Bone marrow (tissue), 2 donors: Measurements from ENCODE around the gene LAMC1.

Experiments used
- DNase-seq, 2 donors: peaks; one replicate each; lab custom pipeline; 2025; lab: John Stamatoyannopoulos, UW

Gene LAMC1

GRCh38 chr1:183080406-183080805 is 57.2 kb downstream of the LAMC1 start:
- DNase-seq: no peak

- DNase-seq: no peak
These were observed 58.3 kb downstream of the LAMC1 start for GRCh38 chr1:183081402-183082120.

DNA sequence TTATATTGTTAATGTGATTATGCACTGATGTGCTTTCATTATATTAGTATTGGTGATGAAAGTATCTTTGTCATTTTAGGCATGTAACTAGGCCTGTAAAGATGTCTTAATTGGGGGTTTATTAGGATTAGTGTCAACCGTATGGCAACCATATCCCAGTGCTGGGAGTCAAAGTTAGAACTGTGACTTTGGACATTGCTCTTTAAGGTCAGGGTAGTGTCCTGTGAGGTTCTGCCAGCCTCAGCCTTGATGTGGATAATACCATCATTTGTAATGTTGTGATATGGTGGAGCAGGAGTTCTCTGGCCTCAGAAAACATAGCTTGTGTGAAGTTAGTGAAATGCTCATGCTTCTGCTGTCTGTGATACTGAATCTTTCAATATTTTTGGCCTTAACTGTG is 59.4 kb downstream of the LAMC1 start:
- DNase-seq: no peak

DNA sequence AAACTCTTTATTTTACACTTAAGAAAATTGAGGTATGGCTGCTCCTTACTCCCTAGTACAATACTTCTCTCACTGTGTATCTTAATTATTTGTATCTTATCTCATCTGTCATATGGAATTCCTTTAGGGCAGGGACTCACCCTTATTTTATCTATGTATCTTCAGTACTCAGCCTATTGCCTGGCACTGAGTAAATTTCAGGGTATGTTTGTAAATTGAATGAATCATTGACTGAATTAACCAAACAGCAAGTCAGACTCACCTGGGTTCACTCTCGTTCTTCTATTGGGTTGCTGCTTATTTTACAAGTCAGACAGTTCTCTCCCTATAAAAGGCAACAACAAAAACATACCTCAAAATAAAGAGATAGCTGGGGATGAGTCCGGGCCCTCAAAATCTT is 63.8 kb downstream of the LAMC1 start:
- DNase-seq: no peak

GRCh38 chr1:183089025-183089639 is 65.9 kb downstream of the LAMC1 start:
- DNase-seq: no peak

DNA sequence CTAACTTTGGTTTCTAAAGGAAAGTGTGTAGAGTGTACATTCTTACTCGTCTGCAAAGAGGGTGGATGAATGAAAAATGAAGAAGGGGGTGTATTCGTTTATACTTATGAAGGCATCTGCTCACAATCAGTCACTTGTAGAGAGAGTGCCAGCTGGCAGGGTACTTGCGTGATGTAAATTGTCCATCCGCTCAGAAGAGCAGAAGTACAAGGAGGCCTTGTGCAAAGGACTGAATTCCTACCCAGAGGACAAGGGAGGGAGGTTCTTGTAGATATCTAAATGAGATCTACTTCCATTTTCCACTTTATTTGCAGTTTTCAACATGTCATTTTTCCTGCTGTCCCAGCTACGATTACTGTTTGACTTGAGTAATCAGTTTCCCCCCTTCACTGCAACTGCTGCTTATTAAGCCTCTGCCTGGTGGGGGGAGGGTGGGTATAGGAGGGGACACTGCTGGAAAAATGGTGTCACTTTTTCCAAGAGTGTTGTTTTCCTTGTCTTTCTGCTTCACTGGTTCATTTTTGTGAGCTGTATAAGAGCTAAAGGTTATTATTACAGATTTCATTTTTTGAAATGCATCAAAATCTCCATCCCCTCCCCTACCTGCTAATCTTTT is 67.3 kb downstream of the LAMC1 start:
- no peak for DNase-seq

DNA sequence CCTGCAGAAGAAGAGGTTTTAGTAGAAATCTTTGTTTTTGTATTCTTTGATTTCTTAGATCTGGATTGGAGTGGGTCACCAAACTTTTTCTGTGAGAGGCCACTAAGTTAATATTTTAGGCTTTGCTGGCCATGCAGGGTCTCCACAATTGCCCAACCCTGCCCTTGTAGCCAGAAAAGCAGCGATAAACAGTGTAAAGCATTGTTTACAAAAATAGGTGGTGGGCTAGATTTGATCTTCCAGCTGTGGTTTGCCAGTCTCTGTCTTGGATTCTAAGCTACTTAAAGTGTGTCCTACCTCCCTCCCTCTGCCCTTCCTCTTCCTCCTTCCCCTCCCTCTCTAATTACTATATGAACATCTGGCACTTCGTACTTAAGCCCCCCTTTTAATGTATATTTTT is 68.0 kb downstream of the LAMC1 start:
- no peak for DNase-seq

- no peak for DNase-seq
These were observed 69.1 kb downstream of the LAMC1 start for GRCh38 chr1:183092350-183092749.

GRCh38 chr1:183093066-183093668 is 69.9 kb downstream of the LAMC1 start:
- no peak for DNase-seq

- DNase-seq: no peak
These were observed 70.6 kb downstream of the LAMC1 start for GRCh38 chr1:183093786-183094298.

DNA sequence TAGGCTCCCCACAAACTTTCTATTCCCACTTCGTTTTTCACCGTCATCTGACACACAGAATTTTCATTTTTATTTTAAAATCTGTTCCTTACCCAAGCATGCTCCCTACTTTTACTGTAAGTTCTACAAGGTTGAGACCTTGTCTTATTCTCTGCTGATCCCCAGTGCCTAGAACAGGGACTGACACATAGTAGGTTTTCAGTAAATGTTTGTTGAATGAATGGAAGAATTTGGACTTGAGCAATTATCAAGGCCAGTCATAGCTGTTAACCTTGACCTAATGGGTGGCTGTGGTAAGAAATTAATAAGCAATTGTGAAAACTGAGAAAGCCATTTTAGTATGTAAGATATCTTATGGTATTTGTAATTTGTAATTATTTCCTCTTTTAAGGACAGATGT is 71.1 kb downstream of the LAMC1 start:
- no peak for DNase-seq

DNA sequence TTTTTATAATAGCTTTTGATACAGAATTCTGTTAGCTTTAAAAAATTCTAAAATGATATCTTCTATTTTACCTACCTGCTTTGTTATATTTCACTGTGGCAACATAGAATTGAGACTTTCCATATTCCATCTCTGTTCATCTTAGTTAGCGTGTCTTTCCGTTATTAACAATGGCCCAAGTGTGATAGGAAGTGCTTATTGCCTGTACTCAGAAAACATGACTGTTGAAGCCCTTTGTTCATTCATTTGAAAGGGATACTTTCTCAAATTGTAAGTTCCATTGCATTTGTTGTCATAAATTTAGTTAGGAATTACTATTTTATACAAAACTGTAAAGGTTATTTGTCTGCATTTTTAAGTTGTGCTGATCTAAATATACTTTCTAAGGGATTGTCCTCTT is 73.1 kb downstream of the LAMC1 start:
- no peak for DNase-seq

- DNase-seq: no peak
These were observed 73.7 kb downstream of the LAMC1 start for GRCh38 chr1:183096894-183097293.

DNA sequence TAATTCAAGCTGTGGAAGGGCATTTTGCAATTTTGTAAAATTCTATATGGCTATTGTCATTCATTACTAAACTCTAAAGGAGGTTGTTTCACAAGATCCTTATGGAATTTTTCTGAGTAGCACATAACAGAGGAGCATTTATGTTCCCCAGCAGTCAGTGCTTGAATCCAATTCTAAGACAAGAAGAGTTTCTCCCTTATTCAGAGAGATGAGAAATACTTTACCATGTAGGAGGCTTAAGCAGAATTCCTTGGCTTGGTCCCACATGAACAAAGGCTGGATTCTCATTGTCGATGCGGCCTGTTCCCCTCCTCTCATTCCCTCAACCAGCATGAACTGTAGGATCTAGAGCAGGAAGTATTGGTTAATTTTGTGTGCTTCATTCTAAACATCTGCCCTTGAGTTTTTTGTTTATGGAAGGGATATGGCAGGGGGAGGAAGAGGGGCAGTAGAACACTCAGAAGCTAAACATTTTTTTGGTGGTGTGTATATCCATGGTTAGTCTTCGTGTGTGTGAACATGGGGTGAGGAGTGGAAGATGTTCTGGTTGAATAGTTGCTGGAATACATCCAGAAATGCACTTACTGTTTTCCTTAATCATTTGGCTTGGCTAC is 74.3 kb downstream of the LAMC1 start:
- DNase-seq: no peak

DNA sequence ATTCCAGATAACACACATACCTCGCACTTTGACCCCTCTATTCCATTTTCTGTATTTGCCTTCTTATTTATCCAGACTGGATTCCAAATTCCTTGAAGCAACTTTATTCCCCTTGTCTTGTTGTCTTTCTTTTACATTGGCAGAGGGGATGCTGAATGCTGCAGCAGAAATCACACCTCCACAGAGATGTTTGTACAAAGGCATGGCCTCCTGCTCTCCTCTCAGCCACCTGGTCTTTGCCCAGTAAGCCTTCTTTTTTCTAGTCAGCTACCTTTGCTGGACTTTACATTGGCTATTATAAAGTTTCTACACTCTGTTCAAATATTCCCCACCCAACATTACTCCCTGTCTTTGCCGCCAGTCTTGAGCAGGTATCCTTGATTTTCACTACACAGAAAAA is 75.1 kb downstream of the LAMC1 start:
- no peak for DNase-seq

DNA sequence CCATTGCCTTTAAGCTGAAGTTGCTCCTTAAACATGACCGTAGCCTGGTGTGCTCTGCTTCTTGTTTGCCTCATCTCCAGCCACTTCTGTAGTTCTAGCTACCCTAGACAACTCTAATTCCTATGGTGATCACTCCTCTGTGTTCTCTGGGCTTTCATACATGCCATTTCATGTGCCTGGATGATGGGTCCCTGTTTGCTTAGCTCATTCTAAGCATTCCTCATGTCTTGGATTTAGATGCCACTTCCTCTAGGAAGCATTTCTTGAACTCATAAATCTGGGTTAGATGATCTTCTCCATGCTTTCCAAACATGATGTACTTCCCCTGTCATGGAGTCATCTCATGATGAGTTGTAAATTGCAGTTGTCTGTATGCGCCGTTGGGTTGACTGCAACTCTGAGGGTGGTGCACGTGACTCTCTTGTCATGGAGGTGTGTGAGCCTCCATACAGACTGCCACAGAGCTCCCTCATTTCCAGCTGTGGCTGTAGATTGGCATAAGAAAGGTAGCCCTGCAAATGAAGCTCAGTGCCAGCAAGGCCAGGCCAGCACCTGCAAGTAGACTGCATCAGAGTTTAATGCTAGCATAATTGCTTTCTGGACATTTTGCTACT is 77.2 kb downstream of the LAMC1 start:
- DNase-seq: no peak

- no peak for DNase-seq
These were observed 77.9 kb downstream of the LAMC1 start for GRCh38 chr1:183101081-183101480.

GRCh38 chr1:183101841-183102276 is 78.6 kb downstream of the LAMC1 start:
- DNase-seq: no peak

DNA sequence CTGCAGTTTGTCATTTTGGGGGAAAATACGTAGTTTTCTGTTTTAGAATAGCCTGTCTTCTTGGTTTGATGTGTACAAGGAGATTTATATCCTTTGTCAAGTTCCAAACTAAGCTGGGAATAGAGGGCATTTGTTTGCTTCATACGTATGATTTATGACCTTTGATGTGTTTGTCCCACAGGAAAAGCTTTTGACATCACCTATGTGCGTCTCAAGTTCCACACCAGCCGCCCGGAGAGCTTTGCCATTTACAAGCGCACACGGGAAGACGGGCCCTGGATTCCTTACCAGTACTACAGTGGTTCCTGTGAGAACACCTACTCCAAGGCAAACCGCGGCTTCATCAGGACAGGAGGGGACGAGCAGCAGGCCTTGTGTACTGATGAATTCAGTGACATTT is 79.9 kb downstream of the LAMC1 start:
- no peak for DNase-seq

- DNase-seq: no peak
These were observed 80.4 kb downstream of the LAMC1 start for GRCh38 chr1:183103577-183103976.

DNA sequence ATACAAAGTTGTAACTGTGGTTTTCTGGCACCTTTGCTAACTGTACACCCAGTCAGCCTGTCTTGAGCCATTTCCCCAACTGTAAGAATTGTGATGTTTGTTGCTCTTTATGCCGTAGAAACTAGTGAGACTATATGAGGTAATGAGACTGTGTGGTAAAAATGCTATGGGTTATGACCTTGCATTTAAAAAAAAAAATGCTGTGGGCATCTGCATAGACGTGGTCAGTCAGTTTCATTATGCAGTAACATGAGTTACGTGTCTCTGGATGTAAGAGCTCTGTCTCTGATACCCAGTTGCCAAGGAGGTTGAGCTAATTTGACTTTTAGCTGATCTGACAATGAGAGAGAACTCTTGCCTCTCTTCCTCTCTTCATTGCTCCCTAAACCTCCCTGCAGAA is 82.2 kb downstream of the LAMC1 start:
- DNase-seq: no peak

GRCh38 chr1:183106166-183106565 is 82.9 kb downstream of the LAMC1 start:
- no peak for DNase-seq
